ENCODE results near the gene ACKR2.

The ACKR2 gene

DNA sequence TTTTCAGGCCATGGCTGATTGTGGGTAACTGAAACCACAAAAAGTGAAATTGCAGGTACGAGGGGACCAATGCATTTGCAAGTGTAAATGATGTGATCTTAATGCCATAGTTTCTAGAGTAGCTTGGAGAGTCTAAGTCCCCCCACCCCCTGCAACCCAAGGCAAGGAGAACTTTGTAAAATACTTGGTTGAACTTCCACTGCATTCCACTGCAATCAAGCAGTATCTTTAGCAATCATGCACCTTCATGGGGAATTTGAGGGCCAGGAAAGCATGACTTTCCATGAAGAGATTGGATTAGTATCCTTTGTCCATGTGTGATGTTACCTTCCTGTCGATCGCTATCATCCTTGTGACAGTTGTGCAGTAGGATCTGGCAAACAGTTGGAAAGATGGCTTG lies 77.8 kb downstream of the ACKR2 start:
- H3K4me1 ChIP-seq (ENCODE audit: control insufficient read depth, insufficient read depth, low read length): no peaks in the 10 kb centered on the region
- H3K36me3 ChIP-seq (ENCODE audit: control insufficient read depth in 2 of 2, insufficient read depth in 1 of 2, low read length in 2 of 2): no peaks in the 10 kb centered on the region
- no peak overlapping the region for H3K27ac ChIP-seq (ENCODE audit: extremely low read depth, low read depth, low read length)
- CTCF ChIA-PET: no interaction called here
- H3K4me3 ChIP-seq (ENCODE audit: low read depth, low read length): no peak overlapping the region
- no peak for TF ChIP-seq RBAK (tag by site-specific recombination; IDR thresholded peaks at IDR 0.05)
- no peak for TF ChIP-seq ZBTB11 (tag by site-specific recombination; conservative IDR thresholded peaks at IDR 0.05; ENCODE audit: low read depth)
- TF ChIP-seq SP7 (tag by site-specific recombination; IDR thresholded peaks at IDR 0.05): no peak
- no peak for TF ChIP-seq ZBTB8A (tag by site-specific recombination; IDR thresholded peaks at IDR 0.05)
- TF ChIP-seq ZNF175 (tag by site-specific recombination; IDR thresholded peaks at IDR 0.05): no peak
- H3K9me3 ChIP-seq (ENCODE audit: control insufficient read depth, insufficient read depth, low read depth, low read length): no peaks in the 10 kb centered on the region
- POLR2A ChIA-PET: no interaction called here

DNA sequence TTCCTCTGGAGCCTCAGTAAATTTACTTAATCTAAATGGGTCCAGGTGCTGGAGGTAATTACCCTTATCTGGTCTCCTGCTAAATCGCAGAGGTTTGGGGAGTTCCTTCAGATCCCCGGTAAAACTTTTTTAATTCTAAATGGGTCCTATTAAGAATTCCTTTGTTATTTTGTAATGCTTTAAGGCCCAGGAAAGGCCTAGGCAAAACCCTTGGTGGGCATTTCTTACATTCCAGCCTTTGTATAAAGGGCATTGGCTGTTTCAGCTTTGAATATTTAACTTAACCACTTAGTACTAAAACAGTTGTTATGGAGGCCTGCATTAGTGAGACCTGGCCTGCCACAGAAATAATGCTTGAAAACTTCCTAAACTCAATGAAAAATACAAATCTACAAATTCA lies 81.8 kb downstream of the ACKR2 start:
- Histone ChIP-seq H3K27ac (ENCODE audit: extremely low read depth, low read depth, low read length) (no peak overlapping the region), H3K4me3 (ENCODE audit: low read depth, low read length) (no peak overlapping the region), H3K36me3 (ENCODE audit: control insufficient read depth in 2 of 2, insufficient read depth in 1 of 2, low read length in 2 of 2) (no peaks in the 10 kb centered on the region), H3K4me1 (ENCODE audit: control insufficient read depth, insufficient read depth, low read length) (no peaks in the 10 kb centered on the region), H3K9me3 (ENCODE audit: control insufficient read depth, insufficient read depth, low read depth, low read length) (no peaks in the 10 kb centered on the region)
- POLR2A ChIA-PET: no interaction called here
- CTCF ChIA-PET: interaction anchor here (1.4 to 2.1 kb wide), 2 partner anchors 8 to 10 kb away, joined by 7 to 8 read pairs; no protein-coding TSS in a partner anchor
- TF ChIP-seq ZFP37 (tag by site-specific recombination; IDR thresholded peaks at IDR 0.05): no peak
- TF ChIP-seq PRDM1 (tag by site-specific recombination; IDR thresholded peaks at IDR 0.05): no peak
- TF ChIP-seq ZNF394 (tag by site-specific recombination; IDR thresholded peaks at IDR 0.05; ENCODE audit: borderline replicate concordance): no peak
- TF ChIP-seq KLF7 (tag by site-specific recombination; IDR thresholded peaks at IDR 0.05; ENCODE audit: borderline replicate concordance): no peak
- no peak for TF ChIP-seq ZXDB (tag by site-specific recombination; IDR thresholded peaks at IDR 0.05)
- TF ChIP-seq ZNF184 (tag by site-specific recombination; IDR thresholded peaks at IDR 0.05): no peak
- no peak for TF ChIP-seq ZBTB1 (tag by site-specific recombination; IDR thresholded peaks at IDR 0.05)
- no peak for TF ChIP-seq ZNF324 (tag by site-specific recombination; IDR thresholded peaks at IDR 0.05)
- TF ChIP-seq ZSCAN30 (tag by site-specific recombination; IDR thresholded peaks at IDR 0.05): no peak
- TF ChIP-seq PRDM4 (tag by site-specific recombination; IDR thresholded peaks at IDR 0.05): no peak
- TF ChIP-seq ZNF707 (tag by site-specific recombination; IDR thresholded peaks at IDR 0.05): no peak
- TF ChIP-seq ZSCAN23 (tag by site-specific recombination; IDR thresholded peaks at IDR 0.05): no peak
- no peak for TF ChIP-seq ZNF776 (tag by site-specific recombination; IDR thresholded peaks at IDR 0.05; ENCODE audit: borderline replicate concordance)

DNA sequence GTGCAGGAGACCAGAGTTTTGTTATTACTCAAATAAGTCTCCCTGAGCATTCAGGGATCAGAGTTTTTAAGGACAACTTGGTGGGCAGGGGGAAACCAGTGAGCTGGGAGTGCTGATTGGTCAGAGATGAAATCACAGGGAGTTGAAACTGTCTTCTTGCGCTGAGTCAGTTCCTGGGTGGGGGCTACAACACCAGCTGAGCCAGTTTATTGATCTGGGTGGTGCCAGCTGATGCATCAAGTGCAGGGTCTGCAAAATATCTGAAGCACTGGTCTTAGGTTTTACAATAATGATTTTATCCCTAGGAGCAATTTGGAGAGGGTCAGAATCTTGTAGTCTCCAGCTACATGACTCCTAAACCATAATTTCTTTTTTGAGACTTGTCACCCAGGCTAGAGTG lies 82.9 kb downstream of the ACKR2 start:
- Histone ChIP-seq H3K4me1 (ENCODE audit: control insufficient read depth, insufficient read depth, low read length) (no peaks in the 10 kb centered on the region), H3K36me3 (ENCODE audit: control insufficient read depth in 2 of 2, insufficient read depth in 1 of 2, low read length in 2 of 2) (no peaks in the 10 kb centered on the region), H3K4me3 (ENCODE audit: low read depth, low read length) (no peak overlapping the region), H3K27ac (ENCODE audit: extremely low read depth, low read depth, low read length) (no peak overlapping the region), H3K9me3 (ENCODE audit: control insufficient read depth, insufficient read depth, low read depth, low read length) (no peaks in the 10 kb centered on the region)
- ChIA-PET CTCF (interaction anchor here (1.4 kb wide), 1 partner anchor 9 kb away, joined by 7 read pairs; no protein-coding TSS in a partner anchor), POLR2A (no interaction called here)
- TF ChIP-seq KLF8 (tag by site-specific recombination; IDR thresholded peaks at IDR 0.05): no peak

All from HEK293 (cell line).